Activated T-cell treated with anti-CD3 and anti-CD28 coated beads for 4 hours (primary cell): Measurements from ENCODE around the gene TRPM2.

ENCODE experiments used
- DNase-seq: peaks from one replicate; pipeline ENCODE4 v3.0.0-alpha.2; 2020

The TRPM2 gene

DNA sequence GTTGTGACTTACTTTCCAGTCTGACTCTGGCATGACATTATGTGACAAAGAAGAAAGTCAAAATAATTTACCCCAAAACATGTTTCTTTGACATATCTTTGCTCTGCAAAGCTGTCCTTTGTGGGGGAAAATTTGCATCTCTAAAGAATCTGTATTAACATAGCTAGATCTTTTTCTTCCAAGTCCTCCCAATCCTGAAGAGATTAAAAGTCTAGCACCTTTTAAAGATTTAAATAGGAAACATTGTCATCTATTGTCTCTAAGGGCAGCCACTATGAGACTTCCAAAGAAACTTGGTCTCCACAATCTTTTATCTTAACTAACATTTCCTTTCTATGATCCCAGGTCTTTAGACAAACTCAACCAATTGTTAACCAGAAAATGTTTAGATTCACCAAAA lies 117.9 kb downstream of the TRPM2 start:
- DNase-seq = no peak

- DNase-seq = no peak
Measured at GRCh38 chr21:44471996-44472395, 118.6 kb downstream of the TRPM2 start.

DNA sequence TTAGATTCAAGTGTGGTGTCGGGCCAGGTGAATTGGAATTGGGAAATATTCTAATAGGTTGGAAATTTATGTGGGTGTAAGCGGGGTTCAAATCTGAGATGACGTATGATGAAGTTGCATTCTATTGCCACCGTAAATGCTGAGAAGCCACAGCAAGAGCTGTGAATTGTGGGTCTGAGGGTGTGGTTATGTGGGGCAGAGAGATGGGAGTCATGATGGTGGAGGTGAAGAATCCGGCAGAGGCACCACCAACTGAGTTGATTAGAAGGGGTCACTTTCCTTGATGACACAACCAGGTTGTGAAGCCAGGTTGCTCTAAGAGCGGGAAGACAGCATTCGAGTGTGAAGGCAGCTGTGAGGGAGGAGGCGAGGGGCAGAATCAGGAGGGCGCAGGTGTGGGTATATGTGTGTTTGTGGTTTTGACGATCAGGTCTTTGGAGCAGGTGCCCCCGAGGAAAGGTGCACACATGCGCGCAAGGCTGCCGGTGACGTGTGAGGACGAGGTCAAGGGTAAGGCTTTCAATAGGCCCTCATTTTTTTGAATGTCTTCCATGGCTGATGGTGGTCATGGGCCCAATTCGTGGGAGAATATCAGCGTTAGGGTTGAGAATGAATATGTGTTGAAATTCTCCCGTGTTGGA lies 120.6 kb downstream of the TRPM2 start:
- DNase-seq = no peak

- no peak for DNase-seq
Measured at GRCh38 chr21:44475266-44475845, 121.9 kb downstream of the TRPM2 start.

DNA sequence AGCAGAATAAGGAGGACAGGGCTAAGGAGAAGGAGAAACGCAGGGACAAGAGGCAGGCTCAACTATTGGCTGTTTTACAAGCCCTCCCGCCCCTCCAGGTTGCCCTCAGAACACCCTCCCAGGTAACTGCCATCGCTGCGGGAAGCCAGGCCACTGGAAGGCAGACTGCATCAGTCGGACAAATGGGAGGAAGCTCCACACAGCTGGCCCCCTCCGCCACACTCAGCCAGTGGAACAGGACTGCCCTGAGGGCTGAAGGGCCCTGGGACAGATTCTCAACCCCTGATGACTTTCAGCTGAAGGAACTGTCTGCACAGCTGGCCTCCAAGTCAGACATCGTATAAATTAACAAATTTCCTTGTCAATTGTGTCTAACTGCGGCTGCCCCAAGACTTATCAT lies 123.7 kb downstream of the TRPM2 start:
- no peak for DNase-seq

DNA sequence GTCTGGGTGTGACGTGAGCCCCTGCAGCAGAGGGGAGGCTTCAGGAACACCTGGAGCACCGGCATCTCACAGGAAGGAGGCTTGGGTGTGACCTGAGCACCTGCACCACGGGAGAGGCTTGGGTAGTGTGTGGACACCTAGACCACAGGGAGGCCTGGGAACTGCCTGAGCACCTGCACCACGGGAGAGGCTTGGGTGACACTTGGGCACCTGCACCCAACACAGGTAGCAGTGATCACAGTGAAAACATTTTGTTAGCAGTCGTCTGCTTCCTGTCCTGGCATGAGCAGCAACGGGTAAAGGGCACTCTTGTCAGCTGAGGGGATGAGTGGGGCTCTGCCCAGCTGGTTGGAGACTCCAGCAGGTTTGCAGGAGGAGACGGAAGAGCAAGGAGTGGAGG lies 124.3 kb downstream of the TRPM2 start:
- no peak for DNase-seq

DNA sequence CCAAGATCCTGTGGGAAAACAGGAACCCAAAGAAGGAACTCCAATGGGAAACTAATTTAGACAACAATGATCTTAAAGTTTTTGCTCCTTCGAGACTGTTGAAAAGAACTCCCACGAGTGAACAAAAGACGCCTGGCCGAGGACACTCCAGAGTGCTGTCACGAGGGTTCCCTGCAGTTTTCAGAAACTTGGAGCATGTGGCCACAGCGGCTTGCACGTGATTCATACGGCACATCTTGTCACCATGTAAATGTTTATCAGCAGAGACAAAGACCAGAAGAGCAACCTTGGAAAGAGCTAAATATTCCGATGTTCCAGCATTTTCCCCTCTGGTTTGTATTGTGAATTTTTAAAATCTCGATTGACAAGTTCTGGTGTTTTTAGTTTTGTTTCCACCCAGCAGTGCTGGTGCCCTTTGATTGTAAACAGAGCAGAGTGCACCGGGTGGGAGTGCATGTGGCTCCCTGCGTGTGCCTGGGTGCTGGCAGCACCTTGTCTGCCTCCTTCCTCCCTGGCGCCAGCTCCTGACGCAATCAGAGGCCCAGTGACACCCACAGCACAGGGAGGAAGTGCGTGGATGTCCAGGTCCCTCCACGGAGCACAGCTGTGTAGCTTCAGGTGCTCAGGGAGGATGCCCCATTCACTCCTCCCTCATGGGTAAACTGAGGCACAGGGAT lies 124.8 kb downstream of the TRPM2 start:
- DNase-seq = no peak

GRCh38 chr21:44478801-44479167 lies 125.4 kb downstream of the TRPM2 start:
- DNase-seq = no peak

GRCh38 chr21:44479556-44480199 lies 126.3 kb downstream of the TRPM2 start:
- DNase-seq = peak; percentile 16

DNA sequence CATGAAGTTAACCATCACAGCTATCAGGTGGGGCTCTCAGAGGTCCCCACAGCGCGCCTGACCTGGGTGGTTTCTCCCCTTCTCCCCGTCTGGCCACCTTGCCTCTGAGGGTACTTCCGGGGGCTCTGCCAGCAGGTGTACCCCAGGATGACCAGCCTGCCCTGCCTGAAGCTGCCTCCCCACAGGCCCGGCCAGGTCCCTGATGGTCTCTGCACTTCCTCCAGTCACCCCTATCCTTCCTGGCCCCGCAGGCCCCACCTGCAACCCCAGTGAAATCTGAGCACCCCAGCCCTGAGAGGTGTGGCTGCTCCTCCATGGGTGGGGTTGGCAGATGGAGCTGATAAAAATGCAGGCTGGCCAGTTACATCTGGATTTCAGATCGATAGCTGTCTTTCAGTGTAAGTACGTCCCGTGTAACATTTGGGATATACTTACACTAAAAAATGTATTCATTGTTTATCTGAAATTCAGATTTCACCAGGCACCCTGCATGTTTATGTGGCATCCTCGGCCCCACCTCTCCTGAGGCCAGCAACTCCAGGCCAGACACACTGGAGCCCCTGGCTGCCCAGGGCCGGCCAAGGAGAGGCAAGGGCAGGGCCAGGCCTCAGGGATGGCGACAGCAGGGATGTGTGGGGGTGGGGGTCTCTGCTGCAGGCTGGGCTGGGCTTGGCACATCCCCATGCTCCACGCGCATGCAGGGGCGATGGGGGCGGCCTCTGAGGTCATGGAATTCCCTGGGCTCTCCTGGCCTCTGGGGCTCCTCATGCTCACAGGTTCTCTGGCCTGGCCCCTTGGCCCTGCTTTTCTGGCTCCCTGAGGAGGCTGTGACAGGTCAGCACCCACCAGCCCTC lies 127.0 kb downstream of the TRPM2 start:
- no peak for DNase-seq

- DNase-seq = no peak
Measured at GRCh38 chr21:44482581-44483287, 129.3 kb downstream of the TRPM2 start.

DNA sequence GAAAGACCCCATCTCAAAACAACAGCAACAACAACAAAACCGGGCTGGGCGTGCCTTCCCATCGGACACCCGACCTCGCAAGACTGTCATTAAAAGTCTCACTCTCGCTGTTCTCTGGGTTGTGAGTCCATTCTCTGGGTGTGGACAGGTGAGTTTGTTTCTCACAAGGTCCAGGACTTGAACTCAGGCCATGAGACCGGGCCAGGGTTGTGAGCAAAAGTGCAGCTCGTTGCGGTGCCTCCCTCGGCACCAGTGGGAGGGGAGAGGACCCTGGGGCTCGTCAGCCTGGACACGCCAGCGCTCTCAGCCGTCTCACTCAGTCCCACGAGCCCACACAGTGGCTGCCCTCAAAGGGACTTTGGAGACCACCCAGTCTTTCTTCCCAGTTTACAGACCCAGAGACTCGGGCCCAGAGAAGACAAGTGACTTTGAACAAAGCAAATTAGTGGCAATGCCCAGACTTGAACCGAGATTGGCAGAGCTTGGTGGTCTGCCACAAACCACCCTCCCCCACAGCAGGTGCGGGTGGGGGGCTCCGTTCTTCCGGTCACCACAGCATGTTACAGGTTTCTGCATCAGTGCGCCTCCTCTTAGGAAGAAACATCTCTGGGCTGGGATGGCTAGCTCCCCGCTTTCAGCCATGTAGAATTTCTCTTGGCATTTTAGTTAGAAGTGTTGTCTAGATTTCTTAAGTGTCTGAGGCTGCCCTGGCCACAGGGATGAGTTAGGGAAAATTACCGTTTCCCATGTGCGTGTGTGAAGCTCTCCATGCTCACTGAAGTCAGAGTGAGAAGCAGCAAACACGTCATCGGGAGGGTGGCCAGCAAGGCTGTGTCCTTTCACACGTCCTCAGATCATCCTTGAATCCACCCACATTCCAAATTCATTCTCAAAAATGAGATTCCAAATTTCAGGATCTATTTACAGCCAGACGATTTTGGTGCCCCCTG lies 130.1 kb downstream of the TRPM2 start:
- no peak for DNase-seq

DNA sequence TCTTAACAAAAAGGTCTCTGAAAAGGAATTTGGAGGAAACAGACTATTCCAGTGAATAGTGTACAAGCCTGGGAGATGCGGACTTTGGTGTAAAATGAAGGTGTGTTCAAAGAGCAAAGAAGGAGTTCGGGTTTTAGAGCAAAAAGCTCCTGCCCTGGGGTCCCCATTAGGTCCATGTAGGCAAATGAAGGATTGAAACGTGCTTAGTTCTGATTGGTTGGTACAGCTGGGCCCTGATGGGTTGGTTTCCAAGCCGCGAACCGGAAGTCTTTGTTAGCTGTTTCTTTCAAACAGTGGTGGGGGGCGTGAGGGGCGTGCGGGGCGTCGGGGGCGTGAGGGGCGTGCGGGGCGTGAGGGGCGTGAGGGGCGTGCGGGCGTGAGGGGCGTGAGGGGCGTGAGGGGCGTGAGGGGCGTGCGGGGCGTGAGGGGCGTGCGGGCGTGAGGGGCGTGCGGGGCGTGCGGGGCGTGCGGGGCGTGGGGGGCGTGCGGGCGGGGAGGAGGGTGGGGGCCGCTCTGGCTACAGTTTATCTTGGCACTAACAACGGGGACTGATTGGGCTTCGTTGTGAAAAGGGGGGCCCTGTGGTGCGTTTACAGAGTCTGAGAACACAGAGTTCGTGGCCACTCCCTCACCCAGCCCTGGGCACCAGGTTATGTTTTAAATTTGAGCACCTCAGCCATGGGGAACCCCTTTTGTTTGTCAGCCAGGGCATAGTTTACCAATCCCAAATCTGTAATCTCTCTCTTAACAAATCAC lies 131.3 kb downstream of the TRPM2 start:
- no peak for DNase-seq

DNA sequence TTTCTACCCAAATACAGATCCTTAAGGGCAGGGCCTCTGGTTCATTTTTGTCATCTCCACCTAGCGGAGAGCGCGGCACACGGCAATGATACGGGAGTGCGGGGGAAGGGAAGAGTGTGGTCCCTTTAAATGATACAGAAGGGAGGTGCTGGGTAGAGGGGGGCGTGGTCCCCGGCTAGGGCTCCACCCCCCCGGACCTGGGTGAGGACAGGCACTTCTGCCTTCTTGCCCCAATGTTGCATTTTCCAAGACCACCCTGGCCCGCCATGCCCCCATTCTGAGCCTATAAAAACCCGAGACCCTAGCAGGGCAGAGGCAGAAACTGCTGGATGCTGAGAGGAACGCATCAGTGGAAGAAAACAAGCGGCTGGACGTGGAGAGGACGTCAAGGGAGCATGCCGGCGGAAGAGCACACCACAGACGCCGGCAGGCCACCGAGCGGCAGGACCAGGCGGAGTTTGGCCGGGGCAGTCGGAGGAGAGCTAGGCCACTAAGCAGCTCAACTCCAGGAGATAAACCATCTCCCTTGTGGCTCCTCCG lies 131.9 kb downstream of the TRPM2 start:
- DNase-seq = peak; percentile 40

GRCh38 chr21:44485796-44486195 lies 132.4 kb downstream of the TRPM2 start:
- DNase-seq = no peak

DNA sequence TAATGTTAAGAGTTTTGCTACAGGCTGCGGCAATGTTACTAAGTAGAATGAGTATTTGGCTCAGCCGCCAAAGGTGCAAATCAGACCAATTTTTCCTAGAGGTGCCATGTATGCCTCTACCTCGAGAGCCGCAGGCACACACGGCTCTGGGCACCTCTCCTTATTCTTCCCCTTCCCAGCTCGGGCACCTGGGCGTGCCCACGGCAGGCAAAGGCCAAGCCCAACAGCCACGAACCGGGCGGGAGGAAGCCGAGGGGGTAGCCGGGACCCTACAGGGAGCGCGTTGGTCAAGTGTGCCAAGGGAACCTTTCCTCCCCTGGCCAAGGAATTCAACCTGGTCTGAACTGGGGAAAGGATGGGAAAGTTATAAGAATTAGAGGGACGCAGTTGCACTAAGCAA lies 132.9 kb downstream of the TRPM2 start:
- DNase-seq = no peak

DNA sequence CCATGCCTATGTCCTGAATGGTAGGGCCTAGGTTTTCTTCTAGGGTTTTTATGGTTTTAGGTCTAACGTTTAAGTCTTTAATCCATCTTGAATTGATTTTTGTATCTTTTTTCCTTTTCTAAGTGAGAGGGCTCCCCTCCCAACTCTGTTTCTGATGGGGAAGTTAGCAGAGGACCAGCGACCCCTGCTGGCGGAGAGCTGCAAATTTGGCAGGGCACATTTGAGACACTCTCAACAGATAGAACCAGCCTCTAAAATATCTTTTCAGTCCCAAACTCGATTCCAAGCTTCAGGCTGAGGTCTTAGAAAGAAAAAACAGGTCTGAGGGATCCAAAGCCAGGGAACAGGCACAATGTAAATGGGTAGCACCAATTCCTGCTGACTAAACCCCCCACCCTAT lies 134.4 kb downstream of the TRPM2 start:
- no peak for DNase-seq

GRCh38 chr21:44489962-44490361 lies 136.5 kb downstream of the TRPM2 start:
- DNase-seq = no peak

DNA sequence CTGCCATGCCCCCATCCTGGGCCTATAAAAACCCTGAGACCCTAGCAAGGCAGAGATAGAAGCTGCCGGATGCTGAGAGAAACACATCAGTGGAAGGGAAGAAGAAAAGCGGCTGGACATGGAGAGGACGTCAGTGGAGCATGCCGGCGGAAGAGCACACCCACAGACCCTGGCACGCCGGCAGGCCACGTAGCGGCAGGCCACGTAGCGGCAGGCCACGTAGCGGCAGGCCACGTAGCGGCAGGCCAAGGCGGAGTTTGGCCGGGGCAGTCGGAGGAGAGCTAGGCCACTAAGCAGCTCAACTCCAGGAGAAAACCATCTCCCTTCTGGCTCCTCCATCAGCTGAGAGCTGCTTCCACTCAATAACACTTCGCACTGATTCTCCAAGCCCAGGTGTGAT lies 137.0 kb downstream of the TRPM2 start:
- DNase-seq = no peak

GRCh38 chr21:44490816-44491215 lies 137.4 kb downstream of the TRPM2 start:
- no peak for DNase-seq
